ENCODE data around the gene HNRNPF.
"Not testable (repeated sequence)": the region's sequence is repeated elsewhere in the genome, so short reads cannot be mapped to it uniquely, and the experiment has no call there.

HNRNPF gene

DNA sequence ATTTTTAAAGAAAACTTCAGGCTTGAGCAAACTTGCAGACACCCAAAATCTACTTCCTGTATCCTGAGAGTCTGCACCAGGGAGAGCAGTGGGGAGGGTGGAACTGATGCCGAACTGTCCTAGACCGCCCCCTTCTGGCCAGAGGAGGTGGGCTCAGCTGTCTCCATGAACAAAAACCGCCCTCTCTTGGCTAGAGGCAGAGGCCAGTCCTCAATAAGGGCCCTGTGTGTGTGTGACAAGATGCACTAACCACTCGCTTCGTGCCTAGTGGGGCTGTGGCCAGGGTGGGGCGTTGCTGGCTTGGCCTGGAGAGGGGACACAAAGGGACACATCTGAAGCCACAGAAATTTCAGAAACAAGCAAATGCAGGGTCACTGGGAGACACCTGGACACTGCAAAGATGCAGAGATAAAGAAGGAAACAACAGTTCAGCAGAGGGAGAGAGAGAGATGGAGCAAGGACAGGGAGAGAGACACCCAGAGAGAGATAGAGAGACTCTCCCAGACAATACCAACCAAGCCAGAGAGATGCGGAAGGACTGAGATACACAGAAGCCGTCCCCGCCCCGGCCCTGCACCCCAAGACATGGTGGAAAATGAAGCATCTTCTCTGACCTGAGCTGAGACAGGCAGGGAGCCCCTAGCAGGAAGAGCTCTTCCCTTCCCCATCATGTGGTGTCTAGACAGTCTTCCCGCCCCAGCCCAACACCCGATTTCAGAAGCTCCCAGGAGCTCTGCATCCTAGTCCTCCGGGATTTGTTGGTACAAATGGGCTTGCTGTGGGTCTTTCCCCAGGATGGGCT, 60.3 kb downstream of the HNRNPF start:
- DNase-seq (ENCODE audit: low read depth), result peak; percentile 70

DNA sequence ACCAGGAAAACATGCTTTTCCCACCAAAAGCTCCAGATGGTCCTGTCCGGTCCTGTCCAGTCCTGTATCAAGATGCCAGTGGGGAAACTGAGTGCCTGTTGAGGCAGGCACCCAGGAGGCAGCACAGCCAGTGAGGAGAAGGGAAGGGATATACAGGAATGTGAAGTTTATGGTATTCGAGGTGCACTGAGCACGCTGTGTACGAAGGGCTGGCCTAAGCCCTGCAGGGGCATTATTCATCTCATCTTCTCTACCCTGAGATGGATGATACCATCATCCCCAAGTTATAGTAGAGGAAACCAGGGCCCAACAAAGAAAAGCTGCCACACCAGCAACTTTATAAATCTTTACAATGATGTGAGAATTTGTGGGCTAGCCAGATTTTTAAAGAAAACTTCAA, 61.0 kb downstream of the HNRNPF start:
- DNase-seq (ENCODE audit: low read depth), result no peak

DNA sequence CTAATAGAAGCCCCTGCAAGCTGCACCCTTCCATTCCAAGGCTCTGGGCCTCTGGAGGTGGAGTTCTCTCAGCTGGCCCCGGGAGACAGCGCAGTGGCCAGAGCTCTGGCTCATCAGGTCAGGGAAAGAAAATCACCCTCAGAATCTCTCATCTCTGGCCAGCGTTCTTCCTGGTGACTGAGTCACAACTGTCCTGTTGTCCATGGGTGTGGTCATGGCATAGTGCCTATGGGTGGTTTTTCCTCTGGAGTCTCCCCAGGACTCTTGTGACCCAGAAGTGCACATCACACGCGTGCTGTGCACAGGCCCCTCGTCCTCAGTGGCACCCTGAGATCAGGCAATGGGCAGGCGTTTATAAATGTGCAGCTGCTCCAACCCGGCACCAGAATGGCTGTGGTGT, 64.9 kb downstream of the HNRNPF start:
- DNase-seq (ENCODE audit: low read depth), result no peak

DNA sequence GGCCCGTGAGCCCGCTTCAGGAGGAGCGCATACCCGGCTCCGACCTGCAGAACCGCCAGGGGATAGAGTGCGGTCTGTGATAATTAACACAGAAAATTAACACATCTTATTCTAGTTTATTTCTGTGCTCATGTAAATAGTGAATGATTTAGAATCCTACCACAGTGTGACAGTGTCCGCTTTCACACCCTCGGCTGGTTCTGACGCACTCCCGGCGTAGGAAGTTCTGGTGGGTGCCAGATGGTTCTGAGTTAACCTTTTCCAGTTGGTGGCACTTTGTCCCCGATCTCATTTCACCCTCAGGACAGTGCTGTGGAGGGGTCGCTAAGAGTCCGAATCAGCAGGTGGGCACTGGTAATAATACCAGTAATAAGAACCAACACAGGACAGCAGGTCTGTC, 65.9 kb downstream of the HNRNPF start:
- no peak for DNase-seq (ENCODE audit: low read depth)

DNA sequence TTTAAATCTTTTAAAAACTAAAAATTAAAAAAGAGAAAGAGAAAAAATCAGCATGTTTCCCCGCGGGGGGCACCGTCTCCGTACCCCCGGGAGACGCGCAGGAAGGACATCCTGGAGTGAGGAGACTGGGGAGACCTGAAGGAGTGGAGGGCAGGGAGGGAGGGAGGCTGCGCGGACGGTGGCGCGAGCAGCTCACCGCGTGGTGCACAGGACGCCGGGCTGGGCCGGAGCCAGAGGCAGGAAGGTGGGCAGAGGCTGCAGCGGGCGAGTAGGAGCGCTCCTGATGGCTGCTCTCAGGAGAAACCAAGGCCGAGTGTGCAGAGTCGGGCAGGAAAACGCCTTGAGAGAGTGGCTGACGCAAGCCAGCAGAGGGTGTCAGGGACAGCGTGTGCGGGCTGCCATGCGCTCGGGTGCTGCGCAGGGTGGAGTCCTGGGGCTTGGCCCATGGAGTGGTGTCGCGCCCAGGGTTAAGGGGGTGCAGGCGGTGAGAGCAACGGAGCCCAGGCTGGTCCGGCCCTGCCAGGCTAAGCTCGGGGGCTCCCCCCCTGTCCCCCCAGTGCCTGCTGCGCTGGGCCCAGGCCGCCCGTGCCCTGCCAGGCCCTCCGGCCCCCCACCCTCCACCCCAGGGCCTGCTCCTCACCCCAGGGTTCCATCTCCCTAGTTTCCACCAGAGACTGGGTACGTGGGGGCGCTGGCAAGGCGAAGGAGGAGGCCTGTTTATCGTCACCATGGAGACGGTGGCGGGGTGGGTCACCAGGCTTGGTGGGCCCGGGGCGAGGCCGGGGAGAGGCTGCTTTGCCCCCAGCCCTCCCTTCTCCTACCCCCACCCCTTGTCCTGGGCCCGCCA, 66.5 kb downstream of the HNRNPF start:
- no peak for DNase-seq (ENCODE audit: low read depth)

DNA sequence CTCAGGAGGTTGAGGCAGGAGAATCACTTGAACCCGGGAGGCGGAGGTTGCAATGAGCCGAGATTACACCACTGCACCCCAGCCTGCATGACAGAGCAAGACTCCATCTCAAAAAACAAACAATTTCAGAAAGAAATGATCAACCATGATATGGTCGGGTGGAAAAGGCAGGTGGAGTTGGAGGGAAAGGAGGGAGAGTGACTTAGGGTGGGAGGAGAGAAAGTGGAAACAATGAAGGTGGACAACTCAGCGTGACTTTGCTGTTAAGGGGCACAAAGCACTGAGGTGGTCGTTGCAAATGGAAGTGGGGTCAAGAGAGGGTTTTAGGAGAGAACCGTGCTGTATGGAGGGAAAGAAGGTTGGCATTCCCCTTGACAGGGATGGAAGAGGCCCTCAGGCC, 67.5 kb downstream of the HNRNPF start:
- DNase-seq (ENCODE audit: low read depth), result no peak

DNA sequence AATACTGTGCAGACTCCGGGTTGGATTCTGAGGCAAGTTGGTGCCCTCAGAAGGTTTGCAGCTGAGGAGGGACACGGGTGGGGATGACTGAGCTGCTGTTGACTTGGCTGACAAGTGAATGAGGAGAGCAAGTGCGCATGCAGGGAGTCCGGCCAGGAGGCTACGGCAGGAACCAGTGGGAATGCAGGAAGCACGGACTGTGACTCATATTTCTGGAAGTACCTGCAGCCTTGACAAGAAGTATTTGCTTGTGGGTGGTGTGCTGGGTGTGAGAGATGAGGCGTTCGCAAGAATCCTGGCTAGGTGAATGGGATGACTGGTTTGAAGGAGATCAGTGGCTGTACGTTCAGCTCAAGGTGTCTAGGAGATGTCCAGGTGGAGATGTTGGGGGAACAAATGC, 68.4 kb downstream of the HNRNPF start:
- DNase-seq (ENCODE audit: low read depth), result no peak

DNA sequence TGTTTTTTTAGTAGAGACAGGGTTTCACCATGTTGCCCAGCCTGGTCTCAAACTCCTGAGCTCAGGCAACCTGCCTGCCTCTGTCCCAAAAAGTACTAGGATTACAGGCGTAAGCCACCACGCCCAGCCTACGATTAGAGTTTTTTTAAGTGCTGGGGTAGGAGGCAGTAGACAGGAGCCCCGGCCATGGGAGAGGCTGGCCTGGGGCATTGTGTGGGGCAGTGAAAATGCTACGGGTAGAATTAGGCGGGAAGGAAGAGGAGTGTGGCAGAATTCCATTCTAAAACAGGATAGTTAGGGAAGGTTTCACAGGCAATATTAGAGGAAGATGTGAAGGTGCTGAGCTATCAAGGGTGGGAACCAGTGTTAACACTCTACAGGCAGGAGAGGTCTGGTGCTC, 68.9 kb downstream of the HNRNPF start:
- DNase-seq (ENCODE audit: low read depth), result no peak

DNA sequence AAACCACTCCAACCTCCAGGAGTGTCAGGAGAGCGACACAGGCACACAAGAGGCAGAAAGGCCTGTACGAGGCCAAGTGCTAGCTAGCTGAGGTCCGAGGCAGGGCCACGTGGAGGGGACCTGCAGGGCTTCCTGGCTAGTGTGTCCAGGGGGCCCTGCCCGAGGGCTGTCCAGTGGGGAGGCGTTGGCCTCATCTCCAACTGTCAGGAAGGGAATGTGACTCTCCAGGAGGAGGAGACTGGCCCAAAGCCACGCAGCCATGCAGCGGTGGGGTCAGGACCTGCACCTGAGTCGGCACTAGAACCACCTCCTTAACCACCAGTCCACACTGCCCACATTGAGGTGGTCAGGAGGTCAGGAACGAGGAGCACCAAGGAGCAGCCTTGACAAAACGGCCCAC, 69.8 kb downstream of the HNRNPF start:
- DNase-seq (ENCODE audit: low read depth), result no peak

DNA sequence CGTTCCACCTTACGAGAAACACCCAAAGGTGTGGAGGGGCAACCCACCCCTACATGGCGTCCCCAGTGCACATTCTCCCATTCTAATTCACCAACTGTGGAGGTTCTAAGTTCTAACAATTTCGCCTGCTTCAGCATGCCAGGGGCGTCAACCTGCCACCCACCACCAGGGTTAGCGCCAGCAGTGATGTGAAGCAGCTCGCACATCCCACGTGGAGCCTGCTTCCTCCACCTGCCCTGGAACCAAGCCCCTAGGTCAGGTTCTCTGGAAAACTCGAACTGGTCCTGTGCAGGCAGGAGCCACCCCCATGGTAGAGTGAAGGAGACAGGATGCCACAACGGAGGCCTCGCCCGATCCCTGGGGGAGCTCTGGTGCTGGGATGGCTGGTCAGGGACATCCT, 70.9 kb downstream of the HNRNPF start:
- DNase-seq (ENCODE audit: low read depth), result no peak

DNA sequence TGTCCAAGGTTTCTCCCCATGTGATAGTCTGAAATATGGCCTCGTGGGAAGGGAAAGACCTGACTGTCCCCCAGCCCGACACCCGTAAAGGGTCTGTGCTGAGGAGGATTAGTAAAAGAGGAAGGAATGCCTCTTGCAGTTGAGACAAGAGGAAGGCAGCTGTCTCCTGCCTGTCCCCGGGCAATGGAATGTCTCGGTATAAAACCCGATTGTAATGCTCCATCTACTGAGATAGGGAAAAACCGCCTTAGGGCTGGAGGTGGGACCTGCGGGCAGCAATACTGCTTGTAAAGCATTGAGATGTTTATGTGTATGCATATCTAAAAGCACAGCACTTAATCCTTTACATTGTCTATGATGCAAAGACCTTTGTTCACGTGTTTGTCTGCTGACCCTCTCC, 71.5 kb downstream of the HNRNPF start:
- not testable (repeated sequence) for DNase-seq (ENCODE audit: low read depth)

DNA sequence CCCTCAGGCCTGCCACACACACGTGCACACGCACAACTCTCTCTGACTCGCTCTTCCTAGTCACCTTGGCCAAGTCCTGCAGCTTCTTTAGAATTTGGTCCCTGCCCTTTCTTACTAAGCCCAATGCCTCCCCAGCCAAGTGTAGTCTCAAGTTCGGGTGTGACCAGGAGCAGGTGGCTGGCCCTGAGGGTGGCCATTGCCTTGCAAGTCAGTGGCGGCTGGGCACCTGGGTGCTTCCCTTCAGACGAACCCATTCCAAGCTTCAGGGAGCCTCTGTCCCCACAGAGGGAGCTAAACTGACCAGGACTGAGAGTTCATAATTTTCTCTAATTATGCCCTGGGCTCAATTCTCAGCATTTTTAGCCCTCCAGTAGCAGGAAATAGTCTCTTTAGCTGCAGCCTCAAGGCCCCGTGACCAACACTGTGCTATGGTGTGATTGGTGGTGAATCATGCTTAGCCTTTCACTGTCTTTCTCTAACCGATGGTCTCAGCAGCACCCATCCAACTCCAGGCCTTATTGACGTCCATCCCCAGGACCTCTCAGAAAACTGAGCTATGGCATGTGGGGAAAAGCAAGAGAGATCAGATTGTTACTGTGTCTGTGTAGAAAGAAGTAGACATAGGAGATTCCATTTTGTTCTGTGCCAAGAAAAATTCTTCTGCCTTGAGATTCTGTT, 72.2 kb downstream of the HNRNPF start:
- DNase-seq (ENCODE audit: low read depth), result no peak

DNA sequence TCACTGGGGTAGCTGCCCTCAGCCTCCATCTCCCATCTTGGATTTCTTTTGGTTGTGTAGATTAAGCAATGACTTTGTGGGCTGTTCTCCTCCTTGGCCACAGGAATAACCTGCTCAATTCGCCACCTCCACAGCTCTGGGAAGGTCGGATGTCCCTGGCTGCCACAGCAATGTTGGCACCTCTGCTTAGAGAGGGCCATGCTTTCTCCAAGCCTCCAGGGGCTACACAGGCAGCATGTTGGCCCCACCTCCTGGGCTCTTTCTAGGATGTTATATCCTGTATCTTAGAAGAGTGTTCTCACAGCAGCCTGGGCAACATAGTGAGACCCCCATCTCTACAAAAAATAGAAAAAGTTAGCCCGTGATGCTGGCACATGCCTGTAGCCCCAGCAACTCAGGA, 72.9 kb downstream of the HNRNPF start:
- DNase-seq (ENCODE audit: low read depth), result no peak

All from stimulated activated CD8-positive, alpha-beta memory T cell treated with anti-CD3 and anti-CD28 coated beads, Interleukin-15, amount 100 ng/mL, for 24 hours (primary cell).